PC-3 (cell line): Measurements from ENCODE around the gene CTRB2. TPM values are rescaled to one million over a fixed set of nuclear protein-coding genes. Genes with fewer than 3 reads are reported as not detected.

Source experiments
- ATAC-seq: fragments of 200-7000 bp; cut with Tn5 transposase; 2 replicates; pipeline ENCODE4 v1.9.1; 2020; ENCODE audit warnings: mild to moderate bottlenecking, moderate library complexity
- BruUV-seq: library from RNA; stranded (reverse); fragments of 400-500 nt; replicated peaks from 2 replicates; lab custom pipeline; 2021; lab: Mats Ljungman, UMichigan
- CTCF ChIA-PET: fragments of 300-600 bp; sonication (Branson Sonifier 250); formaldehyde crosslinking; loops from one replicate; lab custom pipeline; 2022; ENCODE audit warnings: antibody characterized with exemption; lab: Charles Lee
- POLR2A ChIA-PET: fragments of 300-600 bp; sonication (Branson Sonifier 250); formaldehyde crosslinking; loops from one replicate; lab custom pipeline; 2022; ENCODE audit warnings: antibody characterized with exemption; ENCODE audit not compliant: unreplicated experiment; lab: Charles Lee
- DNase-seq: peaks from one replicate; pipeline ENCODE4 v3.0.0-alpha.2; 2015
- H2AFZ ChIP-seq: fragments of 300-600 bp; sonication (generic); 2 replicates; pipeline ENCODE4 v1.6.0; 2016; ENCODE audit warnings: antibody characterized with exemption, low read length
- H3F3A ChIP-seq: fragments of 300-600 bp; sonication (generic); one replicate; pipeline ENCODE4 v1.6.0; 2017; ENCODE audit warnings: antibody characterized with exemption, low read length, control low read depth, mild to moderate bottlenecking; ENCODE audit not compliant: unreplicated experiment
- H3K27ac ChIP-seq: fragments of 300-600 bp; sonication (generic); 2 replicates; pipeline ENCODE4 v1.5.1; 2016; ENCODE audit warnings: mild to moderate bottlenecking, low read length
- H3K27me3 ChIP-seq: fragments of 300-600 bp; sonication (generic); 2 replicates; pipeline ENCODE4 v1.6.1; 2016; ENCODE audit warnings: low read length, mixed read lengths
- H3K36me3 ChIP-seq: fragments of 300-600 bp; sonication (generic); 2 replicates; pipeline ENCODE4 v1.6.1; 2016; ENCODE audit warnings: low read depth, mixed run types, low read length, mixed read lengths
- H3K4me1 ChIP-seq: fragments of 300-600 bp; sonication (generic); 2 replicates; pipeline ENCODE4 v1.5.1; 2016; ENCODE audit warnings: low read length; ENCODE audit not compliant: insufficient read depth
- H3K4me2 ChIP-seq: fragments of 300-600 bp; sonication (generic); 2 replicates; pipeline ENCODE4 v1.6.0; 2016; ENCODE audit warnings: low read length
- H3K4me3 ChIP-seq: fragments of 300-600 bp; sonication (generic); 2 replicates; pipeline ENCODE4 v1.5.1; 2016; ENCODE audit warnings: mild to moderate bottlenecking, low read length, mixed read lengths
- H3K79me2 ChIP-seq: fragments of 300-600 bp; sonication (generic); 2 replicates; pipeline ENCODE4 v1.6.1; 2017; ENCODE audit warnings: low read length, mixed read lengths
- H3K9ac ChIP-seq: fragments of 300-600 bp; sonication (generic); 2 replicates; pipeline ENCODE4 v1.6.0; 2016; ENCODE audit warnings: mild to moderate bottlenecking, low read length
- H3K9me2 ChIP-seq: fragments of 300-600 bp; sonication (generic); replicated peaks from 2 replicates; pipeline ENCODE4 v1.6.1; 2016; ENCODE audit warnings: mixed run types, low read length, mixed read lengths
- H3K9me3 ChIP-seq: fragments of 300-600 bp; sonication (generic); 2 replicates; pipeline ENCODE4 v1.6.1; 2016; ENCODE audit warnings: low read length, mixed read lengths
- H4K20me1 ChIP-seq: fragments of 300-600 bp; sonication (generic); 2 replicates; pipeline ENCODE4 v1.6.1; 2016; ENCODE audit warnings: low read length, mixed read lengths
- EZH2 ChIP-seq: fragments of 300-600 bp; sonication (generic); IDR thresholded peaks from one replicate; pipeline ENCODE4 v1.6.1; 2017; ENCODE audit warnings: antibody characterized with exemption, mild to moderate bottlenecking, low read length; ENCODE audit not compliant: unreplicated experiment
- EZH2phosphoT487 ChIP-seq: fragments of 300-600 bp; sonication (generic); IDR thresholded peaks from 2 replicates; pipeline ENCODE4 v1.6.1; 2018; ENCODE audit warnings: mild to moderate bottlenecking, antibody characterized with exemption, low read length, borderline replicate concordance
- intact Hi-C: fragments of 100-400 bp; cut with micrococcal nuclease; formaldehyde crosslinking; loops from 2 replicates; pipeline ENCODE4 v1.9.0; 2023
- total RNA-seq: library from RNA; depleted of rRNA; stranded (reverse); fragments of >200 nt; gene quantifications from 2 replicates; pipeline ENCODE4 v1.2.3, GENCODE V29; 2014
- TF ChIP-seq, protein P1 (sequence below): fragments of 300-600 bp; sonication (generic); conservative IDR thresholded peaks from 2 replicates; pipeline ENCODE4 v1.5.1; 2017; ENCODE audit warnings: antibody characterized with exemption, low read depth, mild to moderate bottlenecking, low read length

CTRB2 gene
- total RNA-seq, 1 experiment from 2014 or later: not detected

DNA sequence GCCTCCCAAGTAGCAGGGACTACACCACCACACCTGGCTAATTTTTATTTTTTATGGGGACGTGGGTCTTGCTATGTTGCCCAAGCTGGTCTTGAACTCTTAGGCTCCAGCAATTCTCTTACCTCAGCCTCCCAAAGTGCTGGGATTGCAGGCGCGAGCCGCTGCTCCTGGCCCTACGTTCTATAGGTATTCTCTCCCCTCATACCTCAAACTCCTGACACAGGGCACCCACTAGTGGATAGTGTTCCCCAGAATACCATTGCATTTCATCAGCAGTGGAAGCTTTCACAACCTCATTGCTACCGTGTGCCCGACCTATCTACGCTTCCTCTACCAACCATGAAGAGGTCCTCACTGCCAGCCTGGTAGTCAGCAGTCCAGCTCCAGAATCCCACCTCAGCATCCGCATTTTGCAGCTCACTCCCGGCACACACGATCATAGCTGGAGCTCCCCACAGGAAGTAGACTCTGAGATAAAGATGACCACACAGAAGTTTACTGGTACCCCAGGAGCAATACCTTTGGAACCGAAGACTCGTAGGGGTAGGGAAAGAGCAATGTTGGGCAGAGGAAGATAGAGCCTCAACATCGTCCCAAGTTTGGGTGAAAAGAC lies 9.3 kb downstream of the CTRB2 start:
- intact Hi-C loops: loop anchor here (5.0 kb wide), 2 partner anchors 35 to 325 kb away; no protein-coding TSS in a partner anchor
- no peak for ATAC-seq
- ChIA-PET CTCF (no interaction called here), POLR2A (no interaction called here)
- Histone ChIP-seq H2AFZ (peak overlapping the region; percentile 67; the same call in 1 of the 2 replicates), H3K4me1 (no peaks in the 10 kb centered on the region), H3K9me3 (no peaks in the 10 kb centered on the region), H3K4me2 (peak overlapping the region; percentile 65; the same call in 1 of the 2 replicates), H3K36me3 (no peaks in the 10 kb centered on the region), H4K20me1 (no peaks in the 10 kb centered on the region), H3K27me3 (no peaks in the 10 kb centered on the region), H3K4me3 (no peak overlapping the region), H3K27ac (no peak overlapping the region), H3K79me2 (no peaks in the 10 kb centered on the region), H3K9me2 (no peaks in the 10 kb centered on the region), H3F3A (no peaks in the 10 kb centered on the region), H3K9ac (no peak overlapping the region)
- TF ChIP-seq EZH2: no peak
- TF ChIP-seq, protein P1, sequence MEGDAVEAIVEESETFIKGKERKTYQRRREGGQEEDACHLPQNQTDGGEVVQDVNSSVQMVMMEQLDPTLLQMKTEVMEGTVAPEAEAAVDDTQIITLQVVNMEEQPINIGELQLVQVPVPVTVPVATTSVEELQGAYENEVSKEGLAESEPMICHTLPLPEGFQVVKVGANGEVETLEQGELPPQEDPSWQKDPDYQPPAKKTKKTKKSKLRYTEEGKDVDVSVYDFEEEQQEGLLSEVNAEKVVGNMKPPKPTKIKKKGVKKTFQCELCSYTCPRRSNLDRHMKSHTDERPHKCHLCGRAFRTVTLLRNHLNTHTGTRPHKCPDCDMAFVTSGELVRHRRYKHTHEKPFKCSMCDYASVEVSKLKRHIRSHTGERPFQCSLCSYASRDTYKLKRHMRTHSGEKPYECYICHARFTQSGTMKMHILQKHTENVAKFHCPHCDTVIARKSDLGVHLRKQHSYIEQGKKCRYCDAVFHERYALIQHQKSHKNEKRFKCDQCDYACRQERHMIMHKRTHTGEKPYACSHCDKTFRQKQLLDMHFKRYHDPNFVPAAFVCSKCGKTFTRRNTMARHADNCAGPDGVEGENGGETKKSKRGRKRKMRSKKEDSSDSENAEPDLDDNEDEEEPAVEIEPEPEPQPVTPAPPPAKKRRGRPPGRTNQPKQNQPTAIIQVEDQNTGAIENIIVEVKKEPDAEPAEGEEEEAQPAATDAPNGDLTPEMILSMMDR: no peak
- TF ChIP-seq EZH2phosphoT487: no peak
- BruUV-seq: no TSS peak
- no peak for DNase-seq

GRCh38 chr16:75196836-75197235 lies 10.1 kb downstream of the CTRB2 start:
- H3K4me3 ChIP-seq: no peak overlapping the region
- H3K27ac ChIP-seq: no peak overlapping the region
- no peaks in the 10 kb centered on the region for H3K79me2 ChIP-seq
- H3K9me3 ChIP-seq: no peaks in the 10 kb centered on the region
- H3F3A ChIP-seq: no peaks in the 10 kb centered on the region
- no peaks in the 10 kb centered on the region for H3K27me3 ChIP-seq
- no peaks in the 10 kb centered on the region for H3K4me1 ChIP-seq
- H4K20me1 ChIP-seq: no peaks in the 10 kb centered on the region
- ChIA-PET CTCF (interaction anchor here (0.6 kb wide), 1 partner anchor 20 kb away, joined by 3 read pairs; no protein-coding TSS in a partner anchor), POLR2A (no interaction called here)
- no peak overlapping the region for H3K4me2 ChIP-seq
- intact Hi-C loops: loop anchor here (5.0 kb wide), 2 partner anchors 35 to 325 kb away; no protein-coding TSS in a partner anchor
- no peak for DNase-seq
- ATAC-seq: no peak
- H3K9ac ChIP-seq: no peak overlapping the region
- no peaks in the 10 kb centered on the region for H3K36me3 ChIP-seq
- H3K9me2 ChIP-seq: no peaks in the 10 kb centered on the region
- no peak overlapping the region for H2AFZ ChIP-seq
- BruUV-seq: no TSS peak
- TF ChIP-seq, protein P1: no peak
- no peak for TF ChIP-seq EZH2
- no peak for TF ChIP-seq EZH2phosphoT487
